Jurkat, Clone E6-1 (cell line): ENCODE measurements around the gene BTBD9.
"Not testable (repeated sequence)": the region's sequence is repeated elsewhere in the genome, so short reads cannot be mapped to it uniquely, and the experiment has no call there.

Experiments
- DNase-seq: peaks from one replicate; pipeline ENCODE4 v3.0.0-alpha.2; 2011; ENCODE audit warnings: low read depth, low spot score
- H3K4me3 ChIP-seq: 2 replicates; pipeline ENCODE4 v1.5.1; 2011; ENCODE audit warnings: mild to moderate bottlenecking, low read length, control low read depth, moderate library complexity

The BTBD9 gene

GRCh38 chr6:38142178-38142902 is 497.4 kb downstream of the BTBD9 start:
- no peak overlapping the region for H3K4me3 ChIP-seq
- no peak for DNase-seq

GRCh38 chr6:38141716-38142115 is 498.0 kb downstream of the BTBD9 start:
- no peak for DNase-seq
- H3K4me3 ChIP-seq, result no peak overlapping the region

- H3K4me3 ChIP-seq, result no peak overlapping the region
- no peak for DNase-seq
These were observed 498.6 kb downstream of the BTBD9 start for GRCh38 chr6:38141085-38141484.

GRCh38 chr6:38138374-38138773 is 501.4 kb downstream of the BTBD9 start:
- no peak for DNase-seq
- no peak overlapping the region for H3K4me3 ChIP-seq

GRCh38 chr6:38137608-38138265 is 502.0 kb downstream of the BTBD9 start:
- DNase-seq, result no peak
- H3K4me3 ChIP-seq, result no peak overlapping the region

GRCh38 chr6:38136547-38136946 is 503.2 kb downstream of the BTBD9 start:
- DNase-seq, result no peak
- H3K4me3 ChIP-seq, result no peak overlapping the region

GRCh38 chr6:38134704-38135088 is 505.0 kb downstream of the BTBD9 start:
- H3K4me3 ChIP-seq, result no peak overlapping the region
- DNase-seq, result no peak

- DNase-seq, result no peak
- no peak overlapping the region for H3K4me3 ChIP-seq
These were observed 505.6 kb downstream of the BTBD9 start for GRCh38 chr6:38133932-38134703.

- no peak for DNase-seq
- H3K4me3 ChIP-seq, result no peak overlapping the region
These were observed 508.2 kb downstream of the BTBD9 start for GRCh38 chr6:38131527-38131965.

- H3K4me3 ChIP-seq, result no peak overlapping the region
- DNase-seq, result no peak
These were observed 512.4 kb downstream of the BTBD9 start for GRCh38 chr6:38127284-38127683.

- DNase-seq, H3K4me3 ChIP-seq: not testable (repeated sequence)
These were observed 515.4 kb downstream of the BTBD9 start for GRCh38 chr6:38124224-38124926.

- no peak for DNase-seq
- H3K4me3 ChIP-seq, result no peak overlapping the region
These were observed 520.2 kb downstream of the BTBD9 start for GRCh38 chr6:38119516-38119915.

- H3K4me3 ChIP-seq, result no peak overlapping the region
- DNase-seq, result no peak
These were observed 520.9 kb downstream of the BTBD9 start for GRCh38 chr6:38118791-38119365.
